Measurements from ENCODE around the gene ZNF439. TPM values are rescaled to one million over a fixed set of nuclear protein-coding genes. Genes with fewer than 3 reads are reported as not detected.
"Not testable (repeated sequence)": the region's sequence is repeated elsewhere in the genome, so short reads cannot be mapped to it uniquely, and the experiment has no call there.

The ZNF439 gene
- total RNA-seq, 2 experiments from 2014 or later = 10.4 to 11.4 TPM

DNA sequence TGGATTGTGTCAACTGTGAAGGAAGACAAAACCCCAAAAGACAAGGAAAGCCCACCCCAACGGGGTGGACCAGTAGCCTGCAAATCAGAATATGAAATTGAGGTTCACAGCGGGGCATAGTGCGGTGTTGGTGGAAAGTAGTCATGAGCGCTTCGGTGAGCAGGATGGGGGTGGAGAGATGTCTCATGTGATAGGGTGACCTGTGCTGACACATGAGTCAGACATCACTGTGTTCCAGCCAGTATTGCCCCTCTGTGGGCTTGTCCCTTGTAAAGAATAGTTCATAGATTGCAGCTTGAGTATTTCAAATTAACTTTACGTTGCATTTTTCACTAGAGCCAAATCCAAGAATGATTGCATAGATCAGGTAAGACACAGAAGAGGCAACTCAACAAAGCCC, 46.3 kb downstream of the ZNF439 start:
- Mint-ChIP-seq H3K27ac (no peak overlapping the region), H3K36me3 (ENCODE audit: low read depth) (peaks cover 23% of the 10 kb centered on the region), H3K9me3 (ENCODE audit: low read depth) (peaks cover 8% of the 10 kb centered on the region), H3K4me3 (no peak overlapping the region), H3K4me1 (no peaks in the 10 kb centered on the region), H3K27me3 (no peaks in the 10 kb centered on the region)
- DNase-seq (no peak), ATAC-seq (no peak)
- CTCF ChIA-PET = no interaction called here
- intact Hi-C loops (cut with DNase I, micrococcal nuclease) = no loop called here
- POLR2A ChIA-PET = no interaction called here

GRCh38 chr19:11902228-11902627, 53.7 kb downstream of the ZNF439 start:
- no peaks in the 10 kb centered on the region for H3K4me1 Mint-ChIP-seq
- H3K27ac Mint-ChIP-seq = no peak overlapping the region
- H3K9me3 Mint-ChIP-seq (ENCODE audit: low read depth) = peaks cover 34% of the 10 kb centered on the region
- ChIA-PET CTCF (no interaction called here), POLR2A (no interaction called here)
- H3K36me3 Mint-ChIP-seq (ENCODE audit: low read depth) = peaks cover 65% of the 10 kb centered on the region
- ATAC-seq (no peak), DNase-seq (no peak)
- no peak overlapping the region for H3K4me3 Mint-ChIP-seq
- H3K27me3 Mint-ChIP-seq = no peaks in the 10 kb centered on the region
- intact Hi-C loops (cut with DNase I, micrococcal nuclease) = no loop called here

GRCh38 chr19:11905928-11906327, 57.4 kb downstream of the ZNF439 start:
- POLR2A ChIA-PET = no interaction called here
- DNase-seq = no peak
- no peaks in the 10 kb centered on the region for H3K4me1 Mint-ChIP-seq

GRCh38 chr19:11911937-11912336, 63.4 kb downstream of the ZNF439 start:
- ATAC-seq; H3K27me3 Mint-ChIP-seq; intact Hi-C loops (cut with DNase I, micrococcal nuclease); DNase-seq; CTCF ChIA-PET; POLR2A ChIA-PET; H3K4me1 Mint-ChIP-seq; H3K4me3 Mint-ChIP-seq; H3K27ac Mint-ChIP-seq: not testable (repeated sequence)
- Mint-ChIP-seq H3K36me3 (ENCODE audit: low read depth) (peaks cover 33% of the 10 kb centered on the region), H3K9me3 (ENCODE audit: low read depth) (peaks cover 41% of the 10 kb centered on the region)

More at GRCh38 chr19:11905928-11906327, 57.4 kb downstream of the ZNF439 start:
- no peak overlapping the region for H3K4me3 Mint-ChIP-seq
- intact Hi-C loops (cut with DNase I, micrococcal nuclease) = no loop called here
- no peaks in the 10 kb centered on the region for H3K27me3 Mint-ChIP-seq
- no peak for ATAC-seq
- CTCF ChIA-PET = no interaction called here
- peaks cover 69% of the 10 kb centered on the region for H3K36me3 Mint-ChIP-seq (ENCODE audit: low read depth)
- H3K9me3 Mint-ChIP-seq (ENCODE audit: low read depth) = peaks cover 47% of the 10 kb centered on the region
- H3K27ac Mint-ChIP-seq = no peak overlapping the region

GRCh38 chr19:11914417-11915051, 66.0 kb downstream of the ZNF439 start:
- peaks cover 24% of the 10 kb centered on the region for H3K9me3 Mint-ChIP-seq (ENCODE audit: low read depth)
- H3K4me3 Mint-ChIP-seq; intact Hi-C loops (cut with DNase I, micrococcal nuclease); H3K27me3 Mint-ChIP-seq; CTCF ChIA-PET; H3K4me1 Mint-ChIP-seq; POLR2A ChIA-PET; H3K27ac Mint-ChIP-seq; ATAC-seq; DNase-seq: not testable (repeated sequence)
- H3K36me3 Mint-ChIP-seq (ENCODE audit: low read depth) = peaks cover 13% of the 10 kb centered on the region

Other genes starting within 250 kb of the ZNF439 start
- 1 to 10 TPM; 2.9 to 3.0 TPM for gene ZNF823, start 109.8 kb upstream of the ZNF439 start, total RNA-seq
- 1 to 10 TPM; 4.3 to 5.0 TPM for gene ZNF441, start 81.7 kb upstream of the ZNF439 start, total RNA-seq
- gene ZNF491, start 50.2 kb upstream of the ZNF439 start, total RNA-seq = 1 to 10 TPM in 1 of 2 experiments, under 1 TPM in 1; 0.60 to 1.2 TPM
- gene ZNF440, start 34.5 kb upstream of the ZNF439 start, total RNA-seq = 1 to 10 TPM; 7.0 to 7.7 TPM
- gene ZNF69, start 39.1 kb downstream of the ZNF439 start, total RNA-seq = 1 to 10 TPM; 2.4 to 2.5 TPM
- 10 to 100 TPM; 13.3 to 14.5 TPM for gene ZNF700, start 76.4 kb downstream of the ZNF439 start, total RNA-seq
- gene ZNF763, start 116.3 kb downstream of the ZNF439 start, total RNA-seq = 1 to 10 TPM; 1.1 to 1.2 TPM
- gene ZNF433, start 187.0 kb downstream of the ZNF439 start, total RNA-seq = 1 to 10 TPM; 1.2 to 1.5 TPM
- gene ZNF878, start 204.2 kb downstream of the ZNF439 start, total RNA-seq = 1 to 10 TPM; 1.1 TPM
- 1 to 10 TPM; 4.4 to 5.5 TPM for gene ZNF844, start 216.0 kb downstream of the ZNF439 start, total RNA-seq

Data from activated CD4-positive, alpha-beta T cell treated with anti-CD3 and anti-CD28 coated beads for 36 hours (primary cell).